HG03095 (cell line): ENCODE measurements around the gene KRT38.
"Not testable (repeated sequence)": the region's sequence is repeated elsewhere in the genome, so short reads cannot be mapped to it uniquely, and the experiment has no call there.

Source experiments
- ATAC-seq: cut with Tn5 transposase; IDR thresholded peaks from one replicate; pipeline ENCODE4 v1.9.1; 2021; ENCODE audit warnings: moderate library complexity; ENCODE audit not compliant: unreplicated experiment

KRT38 gene

DNA sequence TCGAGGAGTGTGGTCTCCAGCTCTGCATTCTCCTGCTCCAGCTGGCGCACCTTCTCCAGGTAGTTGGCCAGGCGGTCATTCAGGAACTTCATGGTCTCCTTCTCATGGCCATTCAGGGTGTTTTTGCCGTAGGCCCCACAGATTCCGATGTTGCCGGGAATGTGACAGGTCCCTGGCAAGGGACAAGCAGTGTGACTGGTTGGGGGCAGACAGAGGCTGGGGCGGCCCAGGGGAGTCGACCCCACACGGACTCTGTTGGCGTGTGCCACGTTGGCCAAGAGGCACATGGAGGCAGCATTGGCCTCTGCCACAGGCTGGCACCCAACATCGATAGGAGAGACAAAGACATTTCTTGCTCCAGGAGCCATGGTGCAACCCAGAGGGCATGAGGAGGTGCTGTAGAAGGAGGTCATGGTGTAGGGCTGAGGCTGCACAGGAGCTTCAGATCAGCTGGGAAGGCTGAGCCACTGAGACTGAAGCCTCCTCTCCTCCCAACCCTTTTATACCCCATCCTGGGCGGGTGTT, 16.6 kb downstream of the KRT38 start, which contains the start of gene KRT37:
Gene KRT37, minus strand, starts transcription at position 475 of the 525 bp plus-strand sequence. Its CDS starts 62 bp downstream, at position 413.
- no peak for ATAC-seq

DNA sequence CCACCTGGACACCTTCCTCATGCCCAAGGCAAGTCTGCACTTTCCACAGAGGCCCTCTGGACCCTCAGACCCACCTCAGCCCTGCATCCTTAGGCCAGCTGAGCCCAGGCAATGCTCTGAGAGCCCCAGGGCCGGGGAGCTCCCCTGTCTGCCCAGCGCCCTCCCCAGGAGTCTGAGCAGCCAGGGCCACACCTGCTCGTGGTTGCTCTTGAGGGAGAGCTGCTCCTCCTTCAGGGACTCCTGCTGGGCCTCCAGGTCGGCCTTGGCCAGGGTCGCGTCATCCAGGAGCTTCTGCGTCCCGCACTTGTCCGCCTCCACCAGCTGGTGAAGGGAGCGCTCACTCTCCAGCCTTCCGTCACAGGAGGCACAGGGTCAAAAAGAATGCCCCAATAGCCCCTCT, 18.2 kb downstream of the KRT38 start:
- ATAC-seq, result not testable (repeated sequence)

DNA sequence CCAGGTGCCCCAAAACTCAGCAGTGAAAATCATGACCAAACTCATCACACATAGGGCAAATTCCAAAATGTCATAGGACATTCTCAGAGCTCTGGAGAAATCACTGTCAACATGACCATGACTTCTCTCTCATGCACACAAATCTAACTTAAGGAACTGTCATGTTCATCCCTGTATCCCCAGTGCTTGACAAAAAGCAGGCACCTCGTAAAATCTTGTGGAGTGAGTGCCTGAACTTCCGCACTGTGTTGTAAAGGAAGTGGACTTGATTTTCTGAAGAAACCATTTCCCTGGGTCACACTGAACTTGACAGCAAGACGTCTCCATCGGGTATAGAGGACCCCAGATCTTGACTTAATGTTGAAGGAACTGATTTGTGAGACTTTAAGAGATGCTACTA, 19.2 kb downstream of the KRT38 start:
- ATAC-seq, result no peak

DNA sequence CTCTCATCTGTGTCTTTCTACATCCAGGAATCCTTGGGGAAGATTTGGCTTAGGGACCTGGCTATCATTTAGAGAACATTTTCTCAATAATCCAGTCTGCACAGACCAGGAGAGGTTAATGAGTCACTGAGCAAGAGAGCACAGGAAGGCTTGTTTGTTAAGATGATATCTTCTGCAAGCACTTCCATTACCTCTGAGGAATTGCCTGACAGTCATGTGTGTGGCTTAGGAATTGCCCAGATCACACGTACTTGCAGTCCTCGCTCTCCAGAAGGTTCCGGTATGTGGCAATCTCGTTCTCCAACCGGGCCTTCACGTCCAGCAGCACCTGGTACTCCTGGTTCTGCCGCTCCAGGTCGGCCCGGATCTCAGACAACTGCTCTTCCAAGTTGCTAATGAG, 19.7 kb downstream of the KRT38 start:
- no peak for ATAC-seq

DNA sequence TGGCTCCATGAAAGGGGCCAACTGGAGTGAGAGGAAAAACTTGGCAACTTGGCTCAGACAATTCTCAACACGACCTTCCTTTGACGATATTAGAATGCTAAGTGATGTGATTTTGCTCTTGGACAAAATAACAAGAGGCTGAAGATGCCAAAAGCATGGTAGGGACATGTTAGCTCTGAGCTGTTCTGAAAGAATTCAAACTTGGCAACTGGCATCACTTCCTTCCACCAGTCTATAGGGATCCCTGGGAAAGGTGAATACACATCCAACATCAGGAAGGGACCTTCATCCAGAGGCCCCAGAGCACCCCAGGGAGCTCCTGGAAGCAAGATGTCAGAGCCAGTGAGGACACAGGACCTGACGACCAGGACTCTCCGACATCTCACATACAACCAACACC, 20.6 kb downstream of the KRT38 start:
- ATAC-seq, result no peak

DNA sequence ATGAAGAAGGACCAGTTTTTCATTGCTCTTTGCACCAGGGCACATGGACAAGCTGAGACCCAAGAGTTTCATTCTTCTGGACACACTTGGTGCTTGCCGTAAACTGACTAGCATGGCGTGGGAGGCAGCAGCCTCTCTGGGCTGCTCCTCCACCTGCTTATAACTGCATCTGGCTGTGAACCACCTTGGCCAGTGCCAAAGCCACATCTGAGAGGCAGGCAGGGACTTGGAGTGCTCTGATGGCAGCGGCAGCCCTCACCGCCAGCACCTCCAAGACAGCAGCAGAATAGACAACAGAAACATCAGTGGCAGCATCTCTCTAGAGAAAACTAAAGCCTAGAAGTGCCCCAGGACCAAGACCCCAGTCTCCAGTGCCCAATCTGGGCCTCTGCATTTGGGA, 21.1 kb downstream of the KRT38 start:
- no peak for ATAC-seq

DNA sequence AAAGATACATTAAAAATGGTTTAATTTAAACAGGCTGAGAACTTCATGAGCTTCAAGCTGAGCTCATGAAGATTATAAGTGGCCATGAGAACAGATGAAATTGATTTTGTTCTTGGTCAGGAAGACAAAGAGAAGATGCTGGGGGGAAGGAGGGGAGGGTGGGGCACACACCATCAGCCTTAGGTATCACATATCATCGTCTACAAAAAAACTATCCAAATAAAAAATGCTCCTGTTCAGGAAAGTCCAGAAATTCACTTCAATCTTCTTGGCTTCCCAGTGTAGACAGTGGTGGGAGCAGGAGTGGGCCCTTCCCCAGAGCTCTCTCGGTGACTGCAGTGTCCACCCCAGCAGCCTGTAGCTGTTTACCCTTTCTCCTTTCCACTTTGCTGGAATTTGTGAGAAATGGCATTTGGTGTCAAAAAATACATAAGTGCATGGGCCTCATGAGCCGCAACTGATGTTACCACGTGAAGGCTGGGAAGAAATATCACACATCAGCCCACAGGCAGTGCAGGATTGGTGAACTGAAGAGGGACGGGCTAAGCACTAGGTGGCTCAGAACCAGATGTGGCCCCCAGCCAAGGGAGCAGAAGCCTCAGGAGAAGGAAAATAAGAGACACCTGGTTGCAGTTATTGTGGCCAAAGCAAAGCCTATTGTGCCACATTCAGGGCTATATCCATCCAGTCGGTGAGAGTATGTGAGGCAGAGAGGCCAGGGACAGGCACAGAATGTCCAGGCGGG, 22.5 kb downstream of the KRT38 start:
- no peak for ATAC-seq

DNA sequence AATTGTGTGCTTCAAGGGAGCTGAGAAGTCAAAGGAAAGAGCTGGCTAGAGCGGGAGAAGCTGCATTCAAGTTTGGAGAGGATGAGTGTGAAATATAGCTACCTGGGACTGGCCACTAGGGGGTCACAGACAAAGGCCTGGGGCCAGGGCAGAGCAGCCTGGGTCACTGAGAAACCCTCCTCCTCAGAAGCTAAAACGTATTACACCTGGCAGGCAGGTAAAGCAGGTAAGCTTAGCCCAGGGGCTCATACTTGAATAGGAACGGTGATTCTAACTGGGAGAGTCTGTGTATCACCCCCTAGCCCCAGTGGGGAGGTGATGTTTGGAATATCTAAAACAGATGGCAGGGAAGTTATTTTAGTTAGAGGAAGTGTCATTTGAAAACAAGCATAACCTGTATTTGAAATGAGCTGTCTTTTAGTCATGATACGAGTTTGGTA, 23.2 kb downstream of the KRT38 start:
- ATAC-seq, result no peak

DNA sequence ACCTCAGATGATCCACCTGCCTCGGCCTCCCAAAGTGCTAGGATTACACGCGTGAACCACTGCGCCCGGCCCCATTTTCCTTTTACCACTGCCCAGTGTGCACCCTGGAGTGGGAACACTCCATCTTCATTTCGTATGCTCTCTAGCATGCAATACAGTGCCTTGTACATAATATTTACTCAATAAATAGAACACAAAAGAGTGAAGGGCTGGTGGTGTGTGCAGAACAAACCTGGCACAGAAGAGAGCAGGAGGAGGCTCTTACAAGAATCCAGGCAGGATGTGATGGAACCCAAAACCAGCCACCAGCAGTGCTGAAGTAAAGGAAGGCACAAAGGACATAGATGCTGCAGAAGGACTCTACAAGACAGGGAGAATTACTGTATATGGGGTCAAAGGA, 23.7 kb downstream of the KRT38 start:
- no peak for ATAC-seq

DNA sequence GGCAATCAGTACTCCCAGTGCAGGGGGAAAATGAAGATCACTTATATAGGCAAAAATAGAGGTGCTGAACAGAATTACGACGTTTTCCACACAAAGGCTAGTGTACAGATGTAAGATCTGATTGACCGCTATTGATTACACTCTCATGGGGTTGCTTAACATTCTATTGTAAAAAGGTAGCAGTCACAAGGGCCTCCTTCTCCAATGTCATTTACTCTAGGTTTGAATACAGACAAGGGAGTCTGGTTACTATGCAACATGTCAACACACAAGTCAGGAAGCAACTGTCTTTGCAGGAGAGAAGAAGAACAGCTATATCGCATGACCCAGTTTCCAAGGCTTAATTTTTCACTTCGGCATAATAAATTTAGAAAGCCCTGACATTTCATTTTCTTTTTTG, 24.3 kb downstream of the KRT38 start:
- no peak for ATAC-seq

DNA sequence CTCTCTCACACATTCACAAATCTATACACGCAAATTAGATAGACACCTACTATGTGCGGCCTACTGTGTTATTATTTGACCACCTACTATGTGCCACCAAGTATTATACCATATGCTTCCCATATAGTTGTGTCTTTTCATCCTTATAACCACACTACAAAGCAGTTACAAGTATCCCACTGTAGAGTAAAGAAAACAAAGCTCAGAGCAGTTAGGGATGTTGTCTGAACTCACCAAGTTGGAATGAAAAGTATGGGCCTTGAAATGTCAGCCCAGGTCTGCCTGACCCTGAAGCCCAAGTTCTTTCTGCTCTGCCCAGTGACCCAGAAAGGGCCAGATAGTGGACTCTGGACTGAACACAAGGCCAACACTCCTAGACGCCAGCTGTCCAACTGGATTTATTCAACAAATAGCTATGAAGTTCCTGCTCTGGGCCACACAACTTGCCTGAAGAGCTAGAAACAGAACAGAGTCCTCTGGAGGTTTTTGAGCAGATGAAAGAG, 24.9 kb downstream of the KRT38 start:
- ATAC-seq, result no peak

DNA sequence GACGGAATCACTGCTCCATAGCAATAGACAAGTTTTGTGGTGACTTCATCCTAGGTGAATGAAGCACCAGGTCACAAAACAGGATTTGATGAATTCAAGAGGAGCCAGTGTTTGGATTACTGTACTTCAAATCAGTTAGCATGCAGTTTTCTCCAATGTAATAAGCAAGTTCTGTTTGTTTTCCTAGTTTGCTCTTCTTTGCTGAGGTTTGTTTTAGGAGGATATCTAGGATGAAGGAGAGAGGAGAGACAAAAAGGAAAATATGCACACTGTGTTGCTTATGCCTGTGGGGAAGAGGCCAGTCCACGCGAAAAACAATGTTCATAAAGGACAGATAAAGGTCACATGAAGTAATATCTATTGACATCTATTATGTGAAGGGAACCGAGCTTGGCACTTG, 25.4 kb downstream of the KRT38 start:
- no peak for ATAC-seq

DNA sequence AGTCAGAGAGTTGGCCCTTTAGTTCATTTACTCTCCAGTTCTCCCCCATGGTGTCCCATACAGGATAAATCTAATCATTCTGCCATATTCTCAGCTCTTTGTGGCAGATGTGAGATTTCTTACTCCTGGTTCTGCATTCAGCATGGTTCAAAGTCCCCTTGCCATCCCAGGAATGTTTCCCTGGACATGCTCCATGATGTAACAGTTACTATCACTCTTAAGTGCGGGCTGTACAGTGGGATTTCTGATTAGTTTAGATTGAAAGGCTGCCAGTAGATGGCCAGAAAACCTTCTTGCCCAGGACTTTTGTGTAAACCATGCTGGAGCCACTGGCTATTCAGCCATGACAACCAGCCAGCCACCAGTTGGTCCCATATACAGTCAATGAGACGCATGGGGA, 26.8 kb downstream of the KRT38 start:
- no peak for ATAC-seq

DNA sequence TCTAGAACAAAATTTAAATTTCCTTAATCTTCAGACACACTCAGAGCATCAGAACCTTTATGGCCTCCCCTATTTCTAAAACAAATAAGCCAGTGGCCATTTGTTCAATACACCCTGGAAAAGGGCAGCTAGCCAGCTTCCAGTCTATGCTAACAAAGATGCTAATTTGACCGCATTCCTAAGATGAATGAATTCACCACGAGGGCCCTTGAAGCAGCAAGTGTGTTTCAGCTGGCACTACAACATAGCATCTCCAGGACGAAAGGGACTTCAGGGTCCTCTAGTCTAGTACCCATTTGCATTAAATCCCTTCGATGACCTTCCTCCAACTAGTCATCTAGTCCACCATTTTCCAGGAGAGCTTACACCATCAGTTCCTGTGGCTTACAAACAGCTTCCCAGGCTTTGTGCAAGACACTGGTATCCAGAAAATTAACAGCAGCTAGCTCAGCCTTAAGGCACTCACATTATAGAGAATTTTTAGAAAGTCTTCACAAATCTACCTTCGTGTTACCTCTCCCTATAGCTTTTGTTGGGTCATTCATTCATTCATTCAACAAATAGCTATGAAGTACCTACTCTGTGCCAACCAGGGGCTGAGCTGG, 27.3 kb downstream of the KRT38 start:
- ATAC-seq, result no peak

DNA sequence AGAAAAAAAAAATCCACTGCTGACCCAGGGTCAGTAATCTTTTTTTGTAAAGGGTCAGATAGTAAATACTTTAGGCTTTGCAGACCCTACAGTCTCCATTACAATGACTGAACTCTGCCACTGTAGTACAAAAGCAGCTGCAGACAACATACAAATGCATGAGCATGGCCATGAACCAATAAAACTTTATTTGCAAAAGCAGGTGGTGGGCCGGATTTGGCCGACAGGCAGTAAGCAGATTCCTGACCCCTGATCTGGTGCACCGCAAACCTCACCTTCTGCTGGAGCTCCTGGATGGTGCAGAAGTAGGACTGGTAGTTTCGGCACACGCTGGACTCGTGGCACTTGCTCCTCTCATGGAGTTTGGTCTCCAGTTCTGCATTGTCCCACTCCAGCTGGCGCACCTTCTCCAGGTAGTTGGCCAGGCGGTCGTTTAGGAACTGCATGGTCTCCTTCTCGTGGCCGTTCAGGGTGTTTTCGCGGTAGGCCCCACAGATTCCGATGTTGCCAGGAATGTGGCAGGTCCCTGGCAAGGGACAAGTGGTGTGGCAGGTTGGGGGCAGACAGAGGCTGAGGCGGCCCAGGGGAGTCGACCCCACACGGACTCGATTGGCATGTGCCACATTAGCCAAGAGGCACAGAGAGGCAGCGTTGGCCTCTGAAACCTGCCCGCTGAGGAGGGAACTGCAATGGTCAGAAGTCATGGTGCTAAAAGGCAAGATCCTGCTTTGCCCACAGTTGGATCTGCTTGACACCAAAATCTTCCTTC, 29.5 kb downstream of the KRT38 start:
- no peak for ATAC-seq

DNA sequence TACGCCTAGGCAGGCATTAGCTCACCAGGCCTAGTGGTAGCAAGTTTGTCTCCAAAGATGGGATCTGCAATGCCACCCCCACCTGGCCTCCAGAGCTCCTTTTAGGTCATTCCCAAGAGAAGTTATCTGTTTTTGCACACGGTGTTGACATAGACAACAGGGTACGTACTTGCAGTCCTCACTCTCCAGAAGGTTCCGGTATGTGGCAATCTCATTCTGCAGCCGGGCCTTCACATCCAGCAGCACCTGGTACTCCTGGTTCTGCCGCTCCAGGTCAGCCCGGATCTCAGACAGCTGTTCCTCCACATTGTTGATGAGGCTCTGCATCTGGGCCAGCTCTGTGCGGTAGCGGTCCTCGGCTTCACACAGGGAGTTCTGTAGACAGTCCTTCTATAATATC, 33.6 kb downstream of the KRT38 start:
- no peak for ATAC-seq

DNA sequence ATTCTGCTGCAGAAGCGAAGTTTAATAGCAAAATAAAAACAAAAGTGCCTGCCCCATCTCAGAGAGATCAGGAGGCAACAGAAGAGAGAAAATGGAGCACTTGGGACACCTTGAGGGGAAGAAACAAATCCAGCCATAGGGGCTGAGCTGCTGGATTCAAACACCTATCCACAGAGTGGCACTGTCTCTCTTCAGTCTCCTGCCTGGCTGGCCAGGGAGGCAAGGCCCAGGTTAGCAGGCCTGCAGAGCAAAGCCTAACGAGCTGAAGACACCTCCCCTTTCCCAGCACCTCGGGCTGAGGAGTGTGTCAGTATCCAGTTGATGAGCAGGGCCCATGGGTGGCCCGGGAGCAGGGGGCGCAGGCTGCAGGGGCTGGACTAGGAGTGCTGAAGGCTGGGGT, 34.6 kb downstream of the KRT38 start:
- no peak for ATAC-seq

DNA sequence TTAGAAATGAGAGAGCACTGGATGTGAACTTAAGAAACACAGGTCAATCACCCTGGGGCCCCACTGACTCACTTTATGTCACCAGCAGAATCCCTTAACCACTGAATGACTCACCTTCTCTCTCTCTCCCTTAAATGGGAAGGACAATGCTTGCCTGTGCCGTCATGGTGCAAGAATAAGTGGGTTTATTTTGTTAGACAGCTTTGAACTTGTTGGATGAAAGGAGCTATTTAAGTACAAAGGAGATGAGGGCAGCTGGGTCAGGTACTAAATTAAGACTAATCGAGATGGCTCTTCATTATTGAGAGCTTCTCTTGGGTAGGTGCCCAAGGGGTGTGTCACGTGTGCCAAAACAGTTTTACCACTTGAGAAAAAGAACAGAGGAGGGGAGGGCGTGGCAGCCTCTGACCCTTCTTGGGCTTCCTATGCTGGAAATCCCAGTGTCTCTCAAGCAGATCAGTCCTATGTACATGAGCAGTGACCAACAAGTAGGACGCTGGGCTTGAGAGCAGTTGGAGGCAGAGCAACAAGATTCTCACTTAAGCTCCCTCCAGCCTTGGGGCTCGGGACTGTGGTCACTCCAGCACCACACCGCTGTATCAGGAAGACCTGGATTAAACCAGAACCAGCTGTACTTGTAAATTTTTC, 36.6 kb downstream of the KRT38 start:
- ATAC-seq, result no peak

DNA sequence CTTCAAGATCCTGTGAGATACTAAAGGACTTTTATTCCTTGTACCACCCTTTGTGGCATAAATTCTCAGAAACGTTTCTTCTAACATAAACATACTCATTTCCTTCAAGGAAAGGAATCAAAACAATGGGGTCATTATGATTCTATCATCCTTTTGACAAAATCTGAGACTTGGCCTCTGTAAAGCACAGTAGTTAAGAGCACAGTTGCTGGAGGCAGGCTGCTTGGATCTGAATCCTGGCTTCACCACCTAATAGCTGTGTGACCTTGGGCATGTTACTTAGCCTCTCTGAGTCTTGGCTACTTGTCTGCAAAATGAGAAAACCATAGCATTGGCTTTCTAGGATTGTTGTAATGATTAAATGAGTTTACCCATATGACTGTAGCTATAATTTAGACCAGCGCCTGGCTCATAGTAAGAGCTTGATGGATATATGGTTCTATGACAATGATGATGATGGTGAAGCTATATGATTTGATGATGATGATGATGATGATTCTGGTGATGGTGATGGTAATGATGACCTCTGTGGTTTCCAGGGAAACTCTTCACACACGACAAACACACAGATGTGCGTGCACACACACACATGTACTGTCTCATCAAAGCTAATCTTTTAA, 37.3 kb downstream of the KRT38 start:
- no peak for ATAC-seq

DNA sequence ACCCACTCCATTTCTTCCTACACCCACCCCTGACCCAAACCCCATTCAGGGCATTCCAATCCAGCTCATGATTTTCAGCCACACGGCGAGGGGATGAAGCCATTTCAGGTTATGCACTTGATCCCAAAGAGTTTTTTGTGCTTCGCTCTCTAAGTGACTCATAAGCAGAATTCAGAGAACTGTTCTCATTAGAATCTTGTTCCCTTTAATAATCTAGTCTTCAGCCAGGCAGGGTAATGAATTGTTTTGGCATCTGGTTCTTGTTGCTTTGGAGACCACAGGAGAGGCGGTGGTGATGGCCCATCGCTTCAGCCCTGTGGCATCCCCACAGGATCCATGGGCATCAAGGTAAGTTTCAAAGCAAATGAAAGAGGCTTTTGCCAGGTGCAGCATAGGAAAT, 38.6 kb downstream of the KRT38 start:
- no peak for ATAC-seq
